A673 (cell line): ENCODE results near the gene LMF1. TPM values are rescaled to one million over a fixed set of nuclear protein-coding genes. Genes with fewer than 3 reads are reported as not detected.

Experiments
- BruUV-seq: library from RNA; stranded (reverse); fragments of 400-500 nt; replicated peaks from 2 replicates; lab custom pipeline; 2021; lab: Mats Ljungman, UMichigan
- CTCF ChIA-PET: fragments of 300-600 bp; sonication (Branson Sonifier 250); formaldehyde crosslinking; loops from one replicate; lab custom pipeline; 2022; ENCODE audit warnings: antibody characterized with exemption; lab: Charles Lee
- POLR2A ChIA-PET: fragments of 300-600 bp; sonication (Branson Sonifier 250); formaldehyde crosslinking; loops from one replicate; lab custom pipeline; 2022; ENCODE audit warnings: antibody characterized with exemption; ENCODE audit not compliant: low non-redundant PET; lab: Charles Lee
- DNase-seq: peaks from one replicate; pipeline ENCODE4 v3.0.0-alpha.2; 2015; ENCODE audit warnings: low spot score
- H3K27ac ChIP-seq: fragments of 200-600 bp; sonication (generic); 2 replicates; pipeline ENCODE4 v1.5.1; 2016; ENCODE audit warnings: mixed run types, low read depth, mild to moderate bottlenecking, mixed read lengths, antibody characterized with exemption, low read length; ENCODE audit not compliant: poor library complexity, severe bottlenecking
- H3K27me3 ChIP-seq: fragments of 200-600 bp; sonication (generic); replicated peaks from 2 replicates; pipeline ENCODE4 v1.6.1; 2017; ENCODE audit warnings: mixed run types, low read depth, mild to moderate bottlenecking, mixed read lengths, antibody characterized with exemption, low read length; ENCODE audit not compliant: insufficient read depth, poor library complexity
- H3K36me3 ChIP-seq: fragments of 200-600 bp; sonication (generic); 2 replicates; pipeline ENCODE4 v1.6.1; 2016; ENCODE audit warnings: mixed run types, mild to moderate bottlenecking, mixed read lengths, antibody characterized with exemption, low read length; ENCODE audit not compliant: insufficient read depth, poor library complexity, severe bottlenecking
- H3K4me1 ChIP-seq: fragments of 200-600 bp; sonication (generic); 2 replicates; pipeline ENCODE4 v1.6.1; 2017; ENCODE audit warnings: mixed run types, mild to moderate bottlenecking, mixed read lengths, antibody characterized with exemption, low read length; ENCODE audit not compliant: insufficient read depth, poor library complexity, severe bottlenecking
- H3K4me3 ChIP-seq: fragments of 200-600 bp; sonication (generic); 2 replicates; pipeline ENCODE4 v1.5.1; 2016; ENCODE audit warnings: low read depth, mixed run types, mild to moderate bottlenecking, mixed read lengths, low read length; ENCODE audit not compliant: poor library complexity, severe bottlenecking
- H3K9me3 ChIP-seq: fragments of 200-600 bp; sonication (generic); 2 replicates; pipeline ENCODE4 v1.6.1; 2016; ENCODE audit warnings: mixed run types, low read depth, mild to moderate bottlenecking, mixed read lengths, antibody characterized with exemption, low read length; ENCODE audit not compliant: poor library complexity, severe bottlenecking
- CTCF ChIP-seq: fragments of 300-800, 200-600 bp; sonication (generic); conservative IDR thresholded peaks from 2 replicates; pipeline ENCODE4 v1.5.1; 2017; ENCODE audit warnings: low read depth, mild to moderate bottlenecking, antibody characterized with exemption, low read length, moderate library complexity, mixed read lengths
- EZH2 ChIP-seq: fragments of 200-600 bp; sonication (generic); IDR thresholded peaks from 2 replicates; pipeline ENCODE4 v1.6.1; 2017; ENCODE audit warnings: borderline replicate concordance, low read depth, mild to moderate bottlenecking, mixed read lengths, antibody characterized with exemption, low read length; ENCODE audit not compliant: poor library complexity, severe bottlenecking
- intact Hi-C: fragments of 100-400 bp; cut with micrococcal nuclease; formaldehyde crosslinking; loops from one replicate; pipeline ENCODE4 v1.10.0; 2022; ENCODE audit not compliant: unreplicated experiment
- total RNA-seq: library from RNA; stranded (reverse); gene quantifications from 2 replicates; pipeline ENCODE4 v1.2.3, GENCODE V29; 2021

Gene LMF1
- total RNA-seq, 1 experiment from 2014 or later = 21.0 TPM

GRCh38 chr16:914440-914839 is 56.3 kb downstream of the LMF1 start:
- Histone ChIP-seq H3K27me3 (no peaks in the 10 kb centered on the region), H3K9me3 (no peaks in the 10 kb centered on the region), H3K36me3 (no peaks in the 10 kb centered on the region), H3K4me3 (no peak overlapping the region), H3K27ac (no peak overlapping the region), H3K4me1 (no peaks in the 10 kb centered on the region)
- DNase-seq = peak; percentile 24
- CTCF ChIA-PET = no interaction called here
- POLR2A ChIA-PET = no interaction called here
- TF ChIP-seq EZH2 (no peak), CTCF (no peak)
- intact Hi-C loops = no loop called here
- BruUV-seq = no TSS peak

- Histone ChIP-seq H3K4me1 (no peaks in the 10 kb centered on the region), H3K4me3 (no peak overlapping the region), H3K36me3 (no peaks in the 10 kb centered on the region), H3K27ac (no peak overlapping the region), H3K9me3 (no peaks in the 10 kb centered on the region), H3K27me3 (no peaks in the 10 kb centered on the region)
- BruUV-seq = no TSS peak
- intact Hi-C loops = no loop called here
- ChIA-PET POLR2A (no interaction called here), CTCF (no interaction called here)
- TF ChIP-seq EZH2 (no peak), CTCF (no peak)
- no peak for DNase-seq
Measured at GRCh38 chr16:913817-914439, 56.9 kb downstream of the LMF1 start.

GRCh38 chr16:912684-913613 is 57.8 kb downstream of the LMF1 start:
- H3K9me3 ChIP-seq = no peaks in the 10 kb centered on the region
- DNase-seq = peak; percentile 23
- no peak overlapping the region for H3K4me3 ChIP-seq
- H3K4me1 ChIP-seq = no peaks in the 10 kb centered on the region
- TF ChIP-seq CTCF (no peak), EZH2 (no peak)
- ChIA-PET POLR2A (no interaction called here), CTCF (no interaction called here)
- no TSS peak for BruUV-seq
- no peaks in the 10 kb centered on the region for H3K27me3 ChIP-seq
- H3K27ac ChIP-seq = no peak overlapping the region
- no peaks in the 10 kb centered on the region for H3K36me3 ChIP-seq
- intact Hi-C loops = no loop called here
